RKO (cell line): ENCODE measurements around the gene NDUFV1.
A peak's percentile ranks its signal among the peaks of the same experiment; 100 is the strongest.

Source experiments
- DNase-seq: peaks from one replicate; pipeline ENCODE4 v3.0.0-alpha.2; 2016; ENCODE audit warnings: low spot score

The NDUFV1 gene

DNA sequence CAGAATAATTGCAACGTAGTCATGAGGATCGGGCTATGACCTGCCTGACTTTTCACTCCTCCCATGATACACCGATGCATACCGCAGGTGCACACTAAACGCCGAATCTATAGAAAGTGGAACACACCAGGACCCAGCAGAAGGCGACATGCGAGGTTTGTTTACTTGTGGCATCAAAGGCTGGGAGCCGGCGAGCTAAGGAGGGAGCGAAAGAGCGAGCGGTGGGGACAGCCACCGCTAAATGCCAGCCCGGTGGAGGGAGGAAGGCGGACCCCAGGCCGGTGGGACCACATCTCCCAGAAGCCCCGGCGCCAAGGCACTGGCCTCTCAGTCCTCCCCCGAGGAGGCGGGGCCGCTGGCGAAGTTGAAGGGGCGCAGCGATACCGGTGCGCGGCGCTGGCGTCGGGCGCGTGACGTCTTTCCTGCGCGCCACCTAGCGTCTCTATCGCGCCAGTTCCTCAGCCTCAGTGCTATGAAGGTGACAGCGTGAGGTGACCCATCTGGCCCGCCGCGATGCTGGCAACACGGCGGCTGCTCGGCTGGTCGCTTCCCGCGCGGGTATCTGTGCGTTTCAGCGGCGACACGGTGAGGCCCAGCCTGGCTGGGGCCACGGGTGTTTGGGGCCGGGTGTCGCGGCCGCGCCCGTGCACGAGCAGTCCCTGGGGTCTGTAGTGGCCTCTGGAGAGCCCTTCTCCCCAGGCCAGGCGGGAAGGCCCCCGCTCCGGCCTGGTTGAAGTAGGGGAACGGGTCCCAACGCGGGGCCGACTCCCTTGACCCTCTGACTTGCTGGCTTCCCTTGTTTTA lies at the start of gene NDUFV1:
TSS of gene NDUFV1 (plus strand) at position 445 of the 804 bp plus-strand sequence. CDS start at position 514, 69 bp downstream.
- peak; percentile 94 for DNase-seq

DNA sequence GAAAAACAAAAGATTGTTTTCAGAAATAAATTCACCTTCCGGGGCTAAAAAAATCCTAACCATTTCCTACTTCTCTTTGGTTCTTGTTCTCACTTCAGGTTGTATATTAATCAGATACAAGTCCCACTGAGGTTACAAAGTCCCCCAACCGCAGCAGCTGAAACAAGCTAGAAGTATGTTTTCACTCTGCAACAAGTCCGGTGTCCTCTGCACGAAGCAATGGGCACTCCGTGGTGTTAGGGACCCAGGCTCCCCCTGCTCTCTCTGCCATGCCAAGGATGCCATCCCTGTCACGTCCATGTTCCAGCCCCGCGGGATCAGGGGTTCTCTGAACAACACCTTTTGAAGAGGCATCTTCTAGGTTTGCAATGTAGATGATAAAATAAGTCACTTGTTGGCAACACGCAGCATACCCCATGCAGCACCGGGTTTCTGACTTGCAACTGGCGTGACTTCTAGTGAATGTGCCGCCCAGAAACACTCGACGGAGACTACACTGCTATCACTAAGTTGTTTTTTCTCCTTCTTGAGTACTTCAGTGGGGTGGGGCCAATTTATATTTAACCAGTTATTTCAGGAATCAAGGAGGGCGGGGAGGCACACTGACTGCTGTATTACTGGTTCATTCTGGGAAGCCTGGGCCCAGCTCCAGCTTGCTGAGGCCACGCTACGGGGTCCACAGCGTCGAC lies 48.5 kb upstream of the NDUFV1 start:
- no peak for DNase-seq

DNA sequence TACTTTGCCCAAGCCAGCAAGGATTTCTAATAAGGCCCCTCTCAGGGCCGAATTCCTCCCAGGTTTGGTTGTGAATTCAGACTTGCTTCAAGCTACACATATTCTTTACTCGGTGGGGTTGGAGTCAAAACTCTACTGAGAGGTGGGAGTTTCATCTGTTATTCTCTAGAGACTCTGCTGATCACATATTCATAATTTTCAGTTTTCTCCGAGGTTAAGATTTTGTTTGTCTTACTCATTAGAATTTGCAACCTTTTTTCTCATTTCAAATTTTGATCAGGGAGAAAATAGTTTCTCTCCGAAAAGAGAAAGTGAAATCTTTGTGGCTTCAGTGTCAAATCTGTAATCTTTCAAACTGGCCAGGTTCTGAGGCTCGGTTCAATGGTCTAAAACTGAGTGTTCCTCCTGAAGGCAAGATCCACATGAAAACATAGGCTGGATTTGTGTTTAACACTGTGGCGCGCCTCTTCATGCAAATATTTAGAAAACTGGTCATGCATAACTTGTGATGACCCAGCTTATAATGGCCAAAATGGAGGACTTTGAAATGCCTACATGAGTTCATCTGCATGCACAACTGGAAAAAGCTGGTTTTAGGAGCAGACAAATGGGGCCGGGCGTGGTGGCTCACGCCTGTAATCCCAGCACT lies 44.6 kb upstream of the NDUFV1 start:
- no peak for DNase-seq

GRCh38 chr11:67562963-67563704 lies 43.6 kb upstream of the NDUFV1 start:
- no peak for DNase-seq

DNA sequence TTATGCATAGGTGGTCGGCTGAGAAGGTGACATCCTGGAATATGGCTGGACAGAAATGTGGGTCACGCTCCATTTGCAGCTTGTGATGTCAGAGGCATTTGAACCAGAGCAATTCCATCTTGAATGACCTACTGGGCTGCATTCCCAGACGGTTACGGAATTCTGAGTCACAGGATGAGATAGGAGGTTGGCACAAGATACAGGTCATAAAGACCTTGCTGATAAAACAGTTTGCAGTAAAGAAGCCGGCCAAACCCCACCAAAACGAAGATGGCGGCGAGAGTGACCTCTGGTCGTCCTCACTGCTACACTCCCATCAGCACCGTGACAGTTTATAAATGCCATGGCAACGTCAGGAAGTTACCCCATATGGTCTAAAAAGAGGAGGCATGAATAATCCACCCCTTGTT lies 43.0 kb upstream of the NDUFV1 start:
- DNase-seq, result peak; percentile 83

GRCh38 chr11:67564230-67564629 lies 42.5 kb upstream of the NDUFV1 start:
- DNase-seq, result no peak

- DNase-seq, result no peak
Measured at GRCh38 chr11:67571443-67571842, 35.3 kb upstream of the NDUFV1 start.

DNA sequence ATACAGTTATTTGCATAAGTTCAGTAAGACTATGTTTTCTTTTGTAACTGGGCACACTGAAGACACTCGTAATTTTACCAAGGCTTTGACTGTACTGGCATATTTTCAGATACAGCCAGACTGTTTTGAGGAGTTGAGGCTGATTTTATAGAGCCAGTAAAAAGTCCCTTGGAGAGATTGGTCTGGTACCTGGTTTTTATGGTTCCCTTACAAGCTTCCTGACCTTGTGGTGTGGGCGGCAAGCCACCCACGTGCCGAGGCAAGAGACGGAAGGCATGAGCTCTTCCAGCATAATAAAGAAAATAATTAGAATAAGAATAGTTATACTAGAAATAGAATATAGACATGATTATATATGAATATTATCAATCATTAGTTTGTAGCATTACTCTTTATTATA lies 34.4 kb upstream of the NDUFV1 start:
- DNase-seq, result no peak

GRCh38 chr11:67572747-67573419 lies 33.9 kb upstream of the NDUFV1 start:
- DNase-seq, result peak; percentile 73

DNA sequence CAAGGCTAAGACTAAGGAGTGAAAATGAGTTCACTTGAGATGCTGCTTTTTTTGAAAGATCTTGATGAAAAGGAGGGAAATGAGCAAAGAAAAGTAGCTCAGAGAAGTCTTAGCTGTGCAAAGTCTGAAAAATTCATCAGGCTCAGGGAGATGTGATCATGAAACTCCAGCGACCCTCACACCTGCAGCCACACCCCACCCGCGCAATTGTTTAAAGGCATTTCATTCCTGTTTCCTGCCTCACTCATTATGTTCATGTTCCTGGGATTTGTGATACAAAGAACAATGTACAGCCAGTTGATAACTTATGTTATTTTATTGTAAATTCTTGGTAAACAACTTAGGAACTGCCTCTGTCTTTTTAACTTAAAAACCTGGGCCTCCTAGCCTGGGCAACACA lies 31.8 kb upstream of the NDUFV1 start:
- no peak for DNase-seq

DNA sequence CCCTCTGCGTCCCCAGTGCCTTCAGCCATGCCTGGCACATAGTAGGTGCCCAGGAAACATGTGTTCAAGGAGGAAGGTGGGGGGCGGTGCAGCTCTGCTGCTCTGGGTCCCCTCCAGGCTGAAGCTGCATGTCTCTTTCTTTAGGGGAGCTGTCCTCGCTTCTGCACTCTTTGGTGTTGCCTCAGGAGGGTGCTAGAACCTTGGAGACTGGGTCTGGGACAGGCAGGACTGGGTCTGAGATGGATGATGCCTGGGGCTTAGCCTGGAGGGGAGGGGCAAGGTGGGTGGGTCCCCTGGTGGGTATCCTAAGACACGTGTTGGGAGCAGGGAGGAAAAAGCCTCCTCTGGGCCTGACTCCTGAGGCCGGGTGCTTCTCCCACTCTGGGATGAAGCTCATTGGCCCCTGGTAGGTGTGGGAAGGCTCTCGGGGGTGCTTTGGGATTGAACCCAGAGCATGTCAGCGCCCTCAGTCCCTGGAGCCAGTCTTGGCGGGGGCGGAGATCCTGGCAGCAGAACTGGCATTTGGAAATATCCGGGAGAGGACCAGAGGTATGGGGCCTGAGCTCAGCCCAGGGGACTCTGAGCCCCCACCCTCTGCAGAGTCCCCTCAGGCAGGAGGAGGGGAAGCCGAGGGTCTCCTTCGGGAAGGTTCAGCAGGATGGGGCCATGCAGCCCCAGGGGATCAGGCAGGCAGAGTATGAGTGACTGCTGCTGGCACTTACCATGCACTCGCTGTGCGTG lies 29.8 kb upstream of the NDUFV1 start:
- DNase-seq, result no peak

- DNase-seq, result no peak
Measured at GRCh38 chr11:67577951-67578350, 28.8 kb upstream of the NDUFV1 start.

- no peak for DNase-seq
Measured at GRCh38 chr11:67581469-67581868, 25.3 kb upstream of the NDUFV1 start.

- DNase-seq, result no peak
Measured at GRCh38 chr11:67582011-67582410, 24.7 kb upstream of the NDUFV1 start.

GRCh38 chr11:67583247-67584204 lies 23.2 kb upstream of the NDUFV1 start, which contains the start of gene GSTP1:
Gene GSTP1, plus strand, starts transcription at chr11:67583812. Its CDS starts 32 bp downstream, at chr11:67583844.
- peak; percentile 92 for DNase-seq

DNA sequence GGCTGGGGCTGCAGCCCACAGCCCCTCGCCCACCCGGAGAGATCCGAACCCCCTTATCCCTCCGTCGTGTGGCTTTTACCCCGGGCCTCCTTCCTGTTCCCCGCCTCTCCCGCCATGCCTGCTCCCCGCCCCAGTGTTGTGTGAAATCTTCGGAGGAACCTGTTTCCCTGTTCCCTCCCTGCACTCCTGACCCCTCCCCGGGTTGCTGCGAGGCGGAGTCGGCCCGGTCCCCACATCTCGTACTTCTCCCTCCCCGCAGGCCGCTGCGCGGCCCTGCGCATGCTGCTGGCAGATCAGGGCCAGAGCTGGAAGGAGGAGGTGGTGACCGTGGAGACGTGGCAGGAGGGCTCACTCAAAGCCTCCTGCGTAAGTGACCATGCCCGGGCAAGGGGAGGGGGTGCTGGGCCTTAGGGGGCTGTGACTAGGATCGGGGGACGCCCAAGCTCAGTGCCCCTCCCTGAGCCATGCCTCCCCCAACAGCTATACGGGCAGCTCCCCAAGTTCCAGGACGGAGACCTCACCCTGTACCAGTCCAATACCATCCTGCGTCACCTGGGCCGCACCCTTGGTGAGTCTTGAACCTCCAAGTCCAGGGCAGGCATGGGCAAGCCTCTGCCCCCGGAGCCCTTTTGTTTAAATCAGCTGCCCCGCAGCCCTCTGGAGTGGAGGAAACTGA lies 22.4 kb upstream of the NDUFV1 start:
- DNase-seq, result peak; percentile 57

GRCh38 chr11:67584881-67585873 lies 21.6 kb upstream of the NDUFV1 start:
- DNase-seq, result no peak

DNA sequence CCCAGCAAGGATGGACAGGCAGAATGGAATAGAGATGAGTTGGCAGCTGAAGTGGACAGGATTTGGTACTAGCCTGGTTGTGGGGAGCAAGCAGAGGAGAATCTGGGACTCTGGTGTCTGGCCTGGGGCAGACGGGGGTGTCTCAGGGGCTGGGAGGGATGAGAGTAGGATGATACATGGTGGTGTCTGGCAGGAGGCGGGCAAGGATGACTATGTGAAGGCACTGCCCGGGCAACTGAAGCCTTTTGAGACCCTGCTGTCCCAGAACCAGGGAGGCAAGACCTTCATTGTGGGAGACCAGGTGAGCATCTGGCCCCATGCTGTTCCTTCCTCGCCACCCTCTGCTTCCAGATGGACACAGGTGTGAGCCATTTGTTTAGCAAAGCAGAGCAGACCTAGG lies 20.8 kb upstream of the NDUFV1 start:
- DNase-seq, result no peak
